GM12872 (cell line): ENCODE data around the gene PHF11.

Source experiments
- TF ChIP-seq, protein P1 (sequence below): IDR thresholded peaks from 3 replicates; pipeline ENCODE4 v1.5.1; 2011; ENCODE audit warnings: low read depth, mild to moderate bottlenecking, low read length, moderate library complexity; ENCODE audit not compliant: insufficient read depth

Gene PHF11

DNA sequence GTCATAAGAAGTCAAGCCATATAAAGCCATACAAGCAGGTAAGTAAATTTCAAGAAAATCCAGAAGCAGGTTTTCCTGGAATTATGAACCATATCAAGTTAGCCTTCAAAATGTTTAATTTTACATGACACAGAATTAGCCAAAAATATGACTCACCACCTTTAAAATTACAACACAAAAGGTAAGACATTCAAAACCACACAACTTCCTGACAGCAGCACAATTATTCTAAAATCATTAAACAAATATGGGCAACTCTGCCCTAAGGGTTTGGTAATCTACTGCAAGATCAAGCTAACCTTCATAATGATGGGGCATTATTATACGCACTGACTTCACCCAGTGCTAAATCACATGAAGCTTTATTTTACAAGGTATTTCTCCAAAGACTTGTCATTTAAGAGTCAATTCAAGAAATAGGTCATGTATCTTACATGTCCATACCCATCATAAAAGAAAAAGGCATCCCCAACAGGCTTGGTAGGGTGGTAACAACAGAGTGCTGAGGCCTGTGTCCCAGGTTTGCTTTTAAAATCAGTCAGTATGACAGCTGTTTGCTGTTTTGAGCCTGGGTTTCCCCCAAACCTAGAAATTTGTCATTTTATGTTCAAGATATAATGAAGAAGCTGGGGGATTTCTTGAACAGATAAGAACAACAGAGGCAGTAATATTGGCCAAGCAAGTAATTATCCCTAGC lies 74.4 kb downstream of the PHF11 start:
- TF ChIP-seq, protein P1, sequence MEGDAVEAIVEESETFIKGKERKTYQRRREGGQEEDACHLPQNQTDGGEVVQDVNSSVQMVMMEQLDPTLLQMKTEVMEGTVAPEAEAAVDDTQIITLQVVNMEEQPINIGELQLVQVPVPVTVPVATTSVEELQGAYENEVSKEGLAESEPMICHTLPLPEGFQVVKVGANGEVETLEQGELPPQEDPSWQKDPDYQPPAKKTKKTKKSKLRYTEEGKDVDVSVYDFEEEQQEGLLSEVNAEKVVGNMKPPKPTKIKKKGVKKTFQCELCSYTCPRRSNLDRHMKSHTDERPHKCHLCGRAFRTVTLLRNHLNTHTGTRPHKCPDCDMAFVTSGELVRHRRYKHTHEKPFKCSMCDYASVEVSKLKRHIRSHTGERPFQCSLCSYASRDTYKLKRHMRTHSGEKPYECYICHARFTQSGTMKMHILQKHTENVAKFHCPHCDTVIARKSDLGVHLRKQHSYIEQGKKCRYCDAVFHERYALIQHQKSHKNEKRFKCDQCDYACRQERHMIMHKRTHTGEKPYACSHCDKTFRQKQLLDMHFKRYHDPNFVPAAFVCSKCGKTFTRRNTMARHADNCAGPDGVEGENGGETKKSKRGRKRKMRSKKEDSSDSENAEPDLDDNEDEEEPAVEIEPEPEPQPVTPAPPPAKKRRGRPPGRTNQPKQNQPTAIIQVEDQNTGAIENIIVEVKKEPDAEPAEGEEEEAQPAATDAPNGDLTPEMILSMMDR = no peak

DNA sequence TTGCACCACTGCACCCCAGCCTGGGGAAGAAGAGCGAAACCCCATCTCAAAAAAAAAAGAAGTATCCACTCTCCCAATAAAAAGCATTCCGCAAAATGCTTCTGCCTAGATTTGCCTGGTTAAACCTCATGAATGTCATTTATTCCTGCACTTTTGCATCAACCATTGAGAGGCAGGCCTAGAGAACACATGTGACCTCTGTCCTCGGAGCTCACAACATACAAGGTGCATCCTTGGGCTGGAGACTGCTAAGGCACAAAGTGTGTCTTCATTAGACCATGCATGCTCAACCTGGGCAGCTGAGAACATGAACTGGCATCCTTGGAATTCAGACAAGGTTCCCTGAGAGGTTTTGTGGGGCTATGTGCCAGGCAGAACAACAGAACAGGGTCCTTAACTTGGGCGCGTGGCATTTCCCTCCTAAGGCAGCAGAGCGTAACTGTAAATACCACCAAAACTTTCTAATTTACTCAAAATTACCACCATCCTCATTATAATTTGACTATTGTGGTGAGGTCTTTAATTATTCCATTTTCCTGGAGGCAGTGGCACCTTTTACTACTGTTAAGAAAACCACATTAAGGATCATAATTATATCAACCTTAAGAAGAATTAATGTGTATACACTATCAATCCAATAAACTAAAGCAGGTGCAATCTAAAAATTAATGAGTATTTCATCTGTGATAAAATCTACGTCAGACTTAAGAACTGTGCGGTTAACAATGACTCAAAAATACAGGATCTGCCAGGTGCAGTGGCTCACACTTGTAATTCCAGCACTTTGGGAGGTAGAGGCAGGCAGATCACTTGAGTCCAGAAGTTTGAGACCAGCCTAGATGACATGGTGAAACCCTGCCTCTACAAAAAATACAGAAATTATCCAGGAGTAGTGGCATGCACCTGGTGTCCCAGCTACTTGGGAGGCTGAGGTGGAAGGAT lies 75.8 kb downstream of the PHF11 start:
- TF ChIP-seq, protein P1 = no peak
